Panc1 (cell line): ENCODE data around the gene DPM2. TPM values are rescaled to one million over a fixed set of nuclear protein-coding genes. Genes with fewer than 3 reads are reported as not detected.

Experiments
- ATAC-seq: fragments of 200-7000 bp; cut with Tn5 transposase; 2 replicates; pipeline ENCODE4 v1.9.1; 2020; ENCODE audit warnings: mild to moderate bottlenecking, moderate library complexity
- BruUV-seq: library from RNA; stranded (reverse); fragments of 400-500 nt; replicated peaks from 2 replicates; lab custom pipeline; 2021; lab: Mats Ljungman, UMichigan
- CTCF ChIA-PET: fragments of 300-600 bp; sonication (Branson Sonifier 250); formaldehyde crosslinking; loops from one replicate; lab custom pipeline; 2022; ENCODE audit warnings: antibody characterized with exemption; lab: Charles Lee
- POLR2A ChIA-PET: fragments of 300-600 bp; sonication (Branson Sonifier 250); formaldehyde crosslinking; loops from one replicate; lab custom pipeline; 2022; ENCODE audit warnings: antibody characterized with exemption; lab: Charles Lee
- DNase-seq: peaks from one replicate; pipeline ENCODE4 v3.0.0-alpha.2; 2010; ENCODE audit warnings: low read depth, low spot score
- H3K27ac ChIP-seq: 2 replicates; pipeline ENCODE4 v1.5.1; 2011; ENCODE audit warnings: mild to moderate bottlenecking, low read length, inconsistent platforms
- H3K27me3 ChIP-seq: fragments of 200-500 bp; sonication (Bioruptor generic); 2 replicates; pipeline ENCODE4 v1.6.0; 2014; ENCODE audit warnings: low read length, inconsistent platforms; ENCODE audit not compliant: control insufficient read depth, insufficient read depth
- H3K36me3 ChIP-seq: fragments of 200-500 bp; sonication (Bioruptor generic); 2 replicates; pipeline ENCODE4 v1.5.1; 2014; ENCODE audit warnings: inconsistent platforms, mild to moderate bottlenecking, low read length, moderate library complexity; ENCODE audit not compliant: control insufficient read depth, insufficient read depth
- H3K4me1 ChIP-seq: 2 replicates; pipeline ENCODE4 v1.5.1; 2011; ENCODE audit warnings: inconsistent platforms, mild to moderate bottlenecking, low read length, moderate library complexity; ENCODE audit not compliant: control insufficient read depth, insufficient read depth
- H3K4me3 ChIP-seq, 2 experiments: 2 replicates each; pipeline ENCODE4 v1.5.1; 2011 to 2012; ENCODE audit warnings: low read depth in 2 of 2, low read length in 2 of 2, mild to moderate bottlenecking in 2 of 2, inconsistent platforms in 1 of 2, moderate library complexity in 1 of 2
- H3K9me3 ChIP-seq: fragments of 200-500 bp; sonication (Bioruptor generic); 2 replicates; pipeline ENCODE4 v1.5.1; 2014; ENCODE audit warnings: low read depth, mild to moderate bottlenecking, inconsistent platforms, low read length, moderate library complexity; ENCODE audit not compliant: control insufficient read depth, insufficient read depth
- POLR2AphosphoS5 ChIP-seq: IDR thresholded peaks from 2 replicates; pipeline ENCODE4 v1.6.1; 2012; ENCODE audit warnings: mild to moderate bottlenecking, low read depth, low read length, moderate library complexity
- SIN3A ChIP-seq: IDR thresholded peaks from 2 replicates; pipeline ENCODE4 v1.6.1; 2012; ENCODE audit warnings: low read depth, mild to moderate bottlenecking, low read length, moderate library complexity, borderline replicate concordance; ENCODE audit not compliant: insufficient read depth
- TCF7L2 ChIP-seq: IDR thresholded peaks from 2 replicates; pipeline ENCODE4 v1.6.1; 2011; ENCODE audit warnings: mild to moderate bottlenecking, low read depth, low read length, inconsistent platforms
- in situ Hi-C: cut with HindIII; loops from 2 replicates; pipeline ENCODE4 v1.10.0; 2016; ENCODE audit warnings: low sequenced_read_pairs, low pct_unique_long_range_greater_than_20kb
- intact Hi-C: fragments of 100-400 bp; cut with micrococcal nuclease; formaldehyde crosslinking; loops from one replicate; pipeline ENCODE4 v1.10.0; 2022; ENCODE audit not compliant: unreplicated experiment
- total RNA-seq: library from RNA; stranded (reverse); gene quantifications from one replicate; pipeline ENCODE4 v1.2.1, GENCODE V29; 2021; ENCODE audit not compliant: unreplicated experiment
- TF ChIP-seq, protein P1 (sequence below), 2 experiments: IDR thresholded peaks; 2 replicates each; pipeline ENCODE4 v1.6.1; 2011 to 2012; ENCODE audit warnings: low read depth in 2 of 2, control low read depth in 1 of 2, low read length in 1 of 2, mild to moderate bottlenecking in 1 of 2, moderate library complexity in 1 of 2; ENCODE audit not compliant: insufficient read depth in 1 of 2
- TF ChIP-seq, protein P2 (sequence below): fragments of 450-650 bp; IDR thresholded peaks from 2 replicates; pipeline ENCODE4 v1.5.1; 2017; ENCODE audit warnings: mild to moderate bottlenecking

Gene DPM2
- total RNA-seq, 1 experiment from 2014 or later = 58.7 TPM

DNA sequence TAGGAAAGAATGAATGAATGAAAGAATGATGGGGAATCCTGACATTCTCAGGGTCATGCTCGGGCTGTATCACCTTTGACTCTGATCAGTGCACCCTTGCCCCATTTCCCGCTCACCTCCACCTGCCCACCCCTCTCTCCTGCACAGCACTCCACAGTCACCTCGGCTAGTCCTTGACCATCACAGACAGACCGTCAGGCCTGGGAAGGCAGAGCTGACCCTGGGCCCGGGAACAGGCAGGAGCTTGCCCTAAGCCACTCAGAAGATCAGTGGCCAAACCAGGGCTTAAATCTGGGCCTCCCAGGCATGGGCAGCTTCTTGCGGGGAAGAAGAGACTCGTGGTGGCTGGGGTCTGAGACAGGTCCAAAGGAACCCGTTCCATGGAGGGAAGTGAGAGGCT lies 41.8 kb downstream of the DPM2 start:
- intact Hi-C loops = no loop called here
- Histone ChIP-seq H3K4me1 (peaks cover 10% of the 10 kb centered on the region), H3K4me3 (no peak overlapping the region), H3K36me3 (peaks cover 7% of the 10 kb centered on the region; the same call in 1 of the 2 replicates), H3K27me3 (no peaks in the 10 kb centered on the region), H3K9me3 (no peaks in the 10 kb centered on the region; the same call in 1 of the 2 replicates), H3K27ac (no peak overlapping the region)
- ChIA-PET CTCF (no interaction called here), POLR2A (no interaction called here)
- in situ Hi-C loops = no loop called here
- no peak for ATAC-seq
- BruUV-seq = no TSS peak
- DNase-seq = no peak
- no peak for TF ChIP-seq TCF7L2
- TF ChIP-seq, protein P1, sequence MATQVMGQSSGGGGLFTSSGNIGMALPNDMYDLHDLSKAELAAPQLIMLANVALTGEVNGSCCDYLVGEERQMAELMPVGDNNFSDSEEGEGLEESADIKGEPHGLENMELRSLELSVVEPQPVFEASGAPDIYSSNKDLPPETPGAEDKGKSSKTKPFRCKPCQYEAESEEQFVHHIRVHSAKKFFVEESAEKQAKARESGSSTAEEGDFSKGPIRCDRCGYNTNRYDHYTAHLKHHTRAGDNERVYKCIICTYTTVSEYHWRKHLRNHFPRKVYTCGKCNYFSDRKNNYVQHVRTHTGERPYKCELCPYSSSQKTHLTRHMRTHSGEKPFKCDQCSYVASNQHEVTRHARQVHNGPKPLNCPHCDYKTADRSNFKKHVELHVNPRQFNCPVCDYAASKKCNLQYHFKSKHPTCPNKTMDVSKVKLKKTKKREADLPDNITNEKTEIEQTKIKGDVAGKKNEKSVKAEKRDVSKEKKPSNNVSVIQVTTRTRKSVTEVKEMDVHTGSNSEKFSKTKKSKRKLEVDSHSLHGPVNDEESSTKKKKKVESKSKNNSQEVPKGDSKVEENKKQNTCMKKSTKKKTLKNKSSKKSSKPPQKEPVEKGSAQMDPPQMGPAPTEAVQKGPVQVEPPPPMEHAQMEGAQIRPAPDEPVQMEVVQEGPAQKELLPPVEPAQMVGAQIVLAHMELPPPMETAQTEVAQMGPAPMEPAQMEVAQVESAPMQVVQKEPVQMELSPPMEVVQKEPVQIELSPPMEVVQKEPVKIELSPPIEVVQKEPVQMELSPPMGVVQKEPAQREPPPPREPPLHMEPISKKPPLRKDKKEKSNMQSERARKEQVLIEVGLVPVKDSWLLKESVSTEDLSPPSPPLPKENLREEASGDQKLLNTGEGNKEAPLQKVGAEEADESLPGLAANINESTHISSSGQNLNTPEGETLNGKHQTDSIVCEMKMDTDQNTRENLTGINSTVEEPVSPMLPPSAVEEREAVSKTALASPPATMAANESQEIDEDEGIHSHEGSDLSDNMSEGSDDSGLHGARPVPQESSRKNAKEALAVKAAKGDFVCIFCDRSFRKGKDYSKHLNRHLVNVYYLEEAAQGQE (IDR thresholded peaks at IDR 0.05; ENCODE audit: insufficient read depth in 1 of 2, low read depth in 2 of 2, low read length in 1 of 2) = no peak
- TF ChIP-seq, protein P2, sequence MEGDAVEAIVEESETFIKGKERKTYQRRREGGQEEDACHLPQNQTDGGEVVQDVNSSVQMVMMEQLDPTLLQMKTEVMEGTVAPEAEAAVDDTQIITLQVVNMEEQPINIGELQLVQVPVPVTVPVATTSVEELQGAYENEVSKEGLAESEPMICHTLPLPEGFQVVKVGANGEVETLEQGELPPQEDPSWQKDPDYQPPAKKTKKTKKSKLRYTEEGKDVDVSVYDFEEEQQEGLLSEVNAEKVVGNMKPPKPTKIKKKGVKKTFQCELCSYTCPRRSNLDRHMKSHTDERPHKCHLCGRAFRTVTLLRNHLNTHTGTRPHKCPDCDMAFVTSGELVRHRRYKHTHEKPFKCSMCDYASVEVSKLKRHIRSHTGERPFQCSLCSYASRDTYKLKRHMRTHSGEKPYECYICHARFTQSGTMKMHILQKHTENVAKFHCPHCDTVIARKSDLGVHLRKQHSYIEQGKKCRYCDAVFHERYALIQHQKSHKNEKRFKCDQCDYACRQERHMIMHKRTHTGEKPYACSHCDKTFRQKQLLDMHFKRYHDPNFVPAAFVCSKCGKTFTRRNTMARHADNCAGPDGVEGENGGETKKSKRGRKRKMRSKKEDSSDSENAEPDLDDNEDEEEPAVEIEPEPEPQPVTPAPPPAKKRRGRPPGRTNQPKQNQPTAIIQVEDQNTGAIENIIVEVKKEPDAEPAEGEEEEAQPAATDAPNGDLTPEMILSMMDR = no peak
- TF ChIP-seq POLR2AphosphoS5 = no peak
- TF ChIP-seq SIN3A = no peak

DNA sequence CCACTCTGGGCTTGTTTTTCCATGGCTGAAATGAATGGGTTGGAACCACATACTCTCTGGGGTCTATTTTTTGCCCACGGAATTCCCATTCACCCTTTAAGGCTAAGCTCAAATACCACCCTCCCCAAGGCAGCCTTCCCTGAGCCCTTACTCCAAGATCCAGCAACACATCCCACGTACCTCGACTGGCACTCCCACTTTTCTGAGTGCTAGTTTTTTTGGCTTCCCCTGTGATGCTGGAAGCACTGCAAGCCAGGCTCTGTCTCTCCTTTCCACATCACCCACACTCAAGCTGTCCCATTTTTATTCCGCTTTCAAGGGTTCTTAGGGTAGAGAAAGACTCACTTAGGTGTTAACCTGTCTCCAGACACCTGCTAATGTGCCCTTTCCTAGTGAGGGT lies 44.3 kb downstream of the DPM2 start:
- no peaks in the 10 kb centered on the region for H3K27me3 ChIP-seq
- ATAC-seq (no peak), DNase-seq (no peak)
- intact Hi-C loops (no loop called here), in situ Hi-C loops (no loop called here)
- H3K27ac ChIP-seq = no peak overlapping the region
- TF ChIP-seq SIN3A = no peak
- TF ChIP-seq, protein P1 (IDR thresholded peaks at IDR 0.05; ENCODE audit: insufficient read depth in 1 of 2, low read depth in 2 of 2, low read length in 1 of 2) = no peak
- TF ChIP-seq POLR2AphosphoS5 = no peak
- TF ChIP-seq TCF7L2 = no peak
- TF ChIP-seq, protein P2 = no peak
- ChIA-PET POLR2A (interaction anchor here (0.7 kb wide), 1 partner anchor 25 kb away, joined by 3 read pairs; no protein-coding TSS in a partner anchor), CTCF (no interaction called here)
- H3K36me3 ChIP-seq = peaks cover 7% of the 10 kb centered on the region; the same call in 1 of the 2 replicates
- H3K9me3 ChIP-seq = no peaks in the 10 kb centered on the region; the same call in 1 of the 2 replicates
- no TSS peak for BruUV-seq
- peaks cover 2% of the 10 kb centered on the region; the same call in 1 of the 2 replicates for H3K4me1 ChIP-seq
- H3K4me3 ChIP-seq = no peak overlapping the region
